ENCODE results near the gene MS4A4E. TPM values are rescaled to one million over a fixed set of nuclear protein-coding genes. Genes with fewer than 3 reads are reported as not detected.

The MS4A4E gene
- total RNA-seq, result not detected in 2 replicates

DNA sequence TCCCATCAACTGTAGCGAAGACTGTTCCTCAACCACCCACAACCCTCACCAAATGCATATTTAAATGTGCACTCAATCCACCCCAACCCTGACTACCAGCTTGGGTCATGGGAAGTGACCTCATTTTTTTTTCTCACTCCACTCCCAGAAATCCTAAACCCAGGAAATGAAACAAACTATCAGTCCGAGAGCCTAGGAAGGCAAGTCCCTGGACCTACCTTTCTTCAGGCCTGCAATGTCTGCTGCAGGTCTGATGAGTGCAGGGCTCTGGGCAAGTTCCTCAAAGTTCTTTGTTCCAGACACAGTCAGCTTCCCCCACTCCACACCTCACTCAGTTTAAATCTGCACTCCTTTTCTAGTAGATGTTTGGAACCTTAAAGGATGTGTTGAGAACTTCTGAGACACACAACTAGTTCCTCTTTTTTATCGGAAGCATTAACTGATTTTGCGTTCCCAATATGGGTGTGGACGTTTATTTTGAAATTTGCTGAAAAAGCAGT, at the start of gene MS4A4E:
TSS of gene MS4A4E (minus strand) at position 398 of the 500 bp plus-strand sequence. CDS start 13,082 bp downstream, outside the sequence.

GRCh38 chr11:60280412-60280811, 37.5 kb upstream of the MS4A4E start, which contains the start of gene MS4A4A:
TSS of gene MS4A4A (plus strand) at chr11:60280666. CDS start at chr11:60280676, 10 bp downstream.

DNA sequence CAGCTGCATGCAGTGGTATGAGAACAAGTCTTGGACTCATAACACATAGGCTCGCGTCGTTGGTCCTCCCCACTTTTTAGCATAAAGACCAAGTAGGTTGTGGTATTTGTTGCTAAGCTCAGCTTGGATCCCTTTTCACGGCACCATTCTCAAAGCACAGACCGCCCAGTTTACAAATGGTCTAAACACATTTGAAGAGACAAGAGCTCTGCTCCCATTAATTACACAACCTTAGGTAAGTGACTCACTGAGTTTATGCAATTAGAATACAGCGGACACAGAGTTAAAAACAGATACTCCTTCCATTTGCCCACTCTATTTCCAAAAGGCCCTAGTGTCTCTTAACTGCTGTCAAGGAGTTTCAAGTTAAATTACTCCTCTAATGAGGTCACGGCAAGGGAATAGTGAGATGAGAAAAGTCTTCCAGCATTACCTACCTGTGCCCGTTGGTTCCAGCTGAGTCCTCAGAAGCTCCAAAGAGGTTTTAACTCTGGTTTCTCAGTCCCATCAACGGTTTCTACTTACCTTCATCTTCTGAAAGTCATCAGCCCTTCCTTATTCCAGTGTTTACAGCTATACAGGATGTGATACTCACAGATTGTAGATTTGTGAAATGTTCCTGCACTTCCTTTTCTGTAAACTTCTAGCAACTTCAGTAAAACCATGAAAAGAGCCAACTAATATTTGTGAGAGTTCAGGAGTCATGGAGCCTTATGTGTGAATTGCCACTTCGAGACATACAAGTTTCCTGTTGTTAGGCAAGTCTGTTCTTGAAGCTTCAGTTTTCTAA, 60.2 kb downstream of the MS4A4E start, which contains the start of gene MS4A6A:
TSS of gene MS4A6A (minus strand) at position 543 of the 790 bp plus-strand sequence. CDS start 1,356 bp downstream, outside the sequence.

Other genes starting within 250 kb of the MS4A4E start
- not detected in 2 replicates for gene OOSP4B, start 226.0 kb downstream of the MS4A4E start, total RNA-seq
- not detected in 2 replicates for gene OOSP2, start 202.7 kb downstream of the MS4A4E start, total RNA-seq
- not detected in 2 replicates for gene MS4A3, start 186.5 kb downstream of the MS4A4E start, total RNA-seq
- not detected in 2 replicates for gene MS4A2, start 154.5 kb downstream of the MS4A4E start, total RNA-seq
- gene MS4A6A, start 60.1 kb downstream of the MS4A4E start, total RNA-seq, result not detected in 2 replicates
- not detected in 2 replicates for gene MS4A4A, start 37.5 kb upstream of the MS4A4E start, total RNA-seq
- not detected in 2 replicates for gene MS4A6E, start 84.1 kb upstream of the MS4A4E start, total RNA-seq
- not detected in 2 replicates for gene MS4A7, start 135.4 kb upstream of the MS4A4E start, total RNA-seq
- not detected in 2 replicates for gene MS4A14, start 153.3 kb upstream of the MS4A4E start, total RNA-seq
- not detected in 2 replicates for gene MS4A5, start 186.4 kb upstream of the MS4A4E start, total RNA-seq
- gene MS4A1, start 212.7 kb upstream of the MS4A4E start, total RNA-seq, result not detected in 2 replicates
- gene MS4A12, start 249.6 kb upstream of the MS4A4E start, total RNA-seq, result not detected in 2 replicates